ENCODE results near the gene MTMR10. TPM values are rescaled to one million over a fixed set of nuclear protein-coding genes. Genes with fewer than 3 reads are reported as not detected.

MTMR10 gene
- total and polyA plus RNA-seq, 2 donors (not counting 1 experiment from before 2014, with no cell fraction given), result 17.3 to 44.6 TPM

DNA sequence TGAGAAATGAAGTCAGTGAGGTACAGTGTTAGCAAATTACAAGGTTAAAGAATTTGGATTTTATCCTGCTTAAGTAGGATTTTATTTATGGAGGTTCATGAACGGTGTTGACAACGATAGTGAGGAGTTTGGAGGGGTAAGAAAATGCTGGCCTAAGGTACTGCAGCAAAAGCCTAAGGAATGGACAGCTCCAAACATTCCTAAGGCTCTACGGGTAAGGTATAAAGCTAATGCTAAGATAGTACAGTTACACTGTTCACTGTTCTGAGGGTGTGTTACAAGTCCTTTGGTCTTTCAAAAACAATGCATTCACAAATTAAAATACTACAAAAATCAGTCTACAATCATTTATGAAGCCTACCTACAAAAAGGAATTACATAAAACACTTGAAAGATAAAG is 7.3 kb downstream of the MTMR10 start:
- no peak overlapping the region for H3K27ac ChIP-seq (ENCODE audit: insufficient read depth, low read length)
- H3K9ac ChIP-seq (ENCODE audit: insufficient read depth, low read length), result no peak overlapping the region
- H4K20me1 ChIP-seq (ENCODE audit: control insufficient read depth, extremely low read depth, insufficient read depth, low read length), result no peaks in the 10 kb centered on the region
- no peaks in the 10 kb centered on the region for H3K27me3 ChIP-seq (ENCODE audit: control insufficient read depth, insufficient read depth, low read length)
- peaks cover 7% of the 10 kb centered on the region for H3K4me1 ChIP-seq (ENCODE audit: control insufficient read depth, extremely low read depth, insufficient read depth, low read length)
- peaks cover 6% of the 10 kb centered on the region for H3K36me3 ChIP-seq (ENCODE audit: control insufficient read depth, insufficient read depth, low read length)
- H3K9me3 ChIP-seq (ENCODE audit: control insufficient read depth, insufficient read depth, low read depth, low read length), result no peaks in the 10 kb centered on the region
- no peak overlapping the region for H2AFZ ChIP-seq (ENCODE audit: low read length)
- TF ChIP-seq, protein P1, sequence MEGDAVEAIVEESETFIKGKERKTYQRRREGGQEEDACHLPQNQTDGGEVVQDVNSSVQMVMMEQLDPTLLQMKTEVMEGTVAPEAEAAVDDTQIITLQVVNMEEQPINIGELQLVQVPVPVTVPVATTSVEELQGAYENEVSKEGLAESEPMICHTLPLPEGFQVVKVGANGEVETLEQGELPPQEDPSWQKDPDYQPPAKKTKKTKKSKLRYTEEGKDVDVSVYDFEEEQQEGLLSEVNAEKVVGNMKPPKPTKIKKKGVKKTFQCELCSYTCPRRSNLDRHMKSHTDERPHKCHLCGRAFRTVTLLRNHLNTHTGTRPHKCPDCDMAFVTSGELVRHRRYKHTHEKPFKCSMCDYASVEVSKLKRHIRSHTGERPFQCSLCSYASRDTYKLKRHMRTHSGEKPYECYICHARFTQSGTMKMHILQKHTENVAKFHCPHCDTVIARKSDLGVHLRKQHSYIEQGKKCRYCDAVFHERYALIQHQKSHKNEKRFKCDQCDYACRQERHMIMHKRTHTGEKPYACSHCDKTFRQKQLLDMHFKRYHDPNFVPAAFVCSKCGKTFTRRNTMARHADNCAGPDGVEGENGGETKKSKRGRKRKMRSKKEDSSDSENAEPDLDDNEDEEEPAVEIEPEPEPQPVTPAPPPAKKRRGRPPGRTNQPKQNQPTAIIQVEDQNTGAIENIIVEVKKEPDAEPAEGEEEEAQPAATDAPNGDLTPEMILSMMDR (conservative IDR thresholded peaks at IDR 0.05 in 1 of 2, IDR thresholded peaks at IDR 0.05 in 1 of 2; ENCODE audit: low read depth in 1 of 2, low read length in 2 of 2), result no peak
- no peak for TF ChIP-seq EZH2 (IDR thresholded peaks at IDR 0.05; ENCODE audit: low read length, missing control alignments)
- H3K79me2 ChIP-seq (ENCODE audit: control insufficient read depth, insufficient read depth, low read length), result peaks cover 42% of the 10 kb centered on the region
- peak in 1 of 2 donors; percentile 8 for DNase-seq (ENCODE audit: low read depth in 2 of 2)
- no peak overlapping the region for H3K4me2 ChIP-seq (ENCODE audit: extremely low read depth, insufficient read depth, low read length)
- no peak overlapping the region for H3K4me3 ChIP-seq (replicated peaks in 1 of 4; ENCODE audit: control extremely low read depth in 1 of 4, insufficient read depth in 1 of 4, low read depth in 3 of 4, low read length in 4 of 4)

DNA sequence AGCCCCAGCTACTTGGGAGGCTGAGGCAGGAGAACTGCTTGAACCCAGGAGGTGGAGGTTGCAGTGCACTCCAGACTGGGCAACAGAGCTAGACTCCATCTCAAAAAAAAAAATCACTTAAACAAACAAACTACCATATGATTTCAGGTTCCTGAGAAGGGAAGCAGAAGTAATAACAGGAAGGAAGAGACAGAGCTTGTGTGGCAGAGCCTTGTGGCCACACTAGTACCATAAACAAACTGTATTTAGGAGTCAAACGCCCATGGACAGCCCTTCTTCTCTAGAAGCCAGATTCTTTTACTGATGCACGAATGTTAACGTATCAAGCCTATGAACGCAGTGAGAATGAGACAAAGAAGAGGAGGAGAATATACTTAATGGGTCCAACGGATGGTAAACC is 12.0 kb downstream of the MTMR10 start:
- Histone ChIP-seq H3K4me2 (ENCODE audit: extremely low read depth, insufficient read depth, low read length) (no peak overlapping the region), H3K9me3 (ENCODE audit: control insufficient read depth, insufficient read depth, low read depth, low read length) (no peaks in the 10 kb centered on the region), H3K36me3 (ENCODE audit: control insufficient read depth, insufficient read depth, low read length) (no peaks in the 10 kb centered on the region), H4K20me1 (ENCODE audit: control insufficient read depth, extremely low read depth, insufficient read depth, low read length) (no peaks in the 10 kb centered on the region), H3K4me3 (replicated peaks in 1 of 4; ENCODE audit: control extremely low read depth in 1 of 4, insufficient read depth in 1 of 4, low read depth in 3 of 4, low read length in 4 of 4) (no peak overlapping the region), H3K4me1 (ENCODE audit: control insufficient read depth, extremely low read depth, insufficient read depth, low read length) (no peaks in the 10 kb centered on the region), H2AFZ (ENCODE audit: low read length) (no peak overlapping the region), H3K27me3 (ENCODE audit: control insufficient read depth, insufficient read depth, low read length) (no peaks in the 10 kb centered on the region), H3K27ac (ENCODE audit: insufficient read depth, low read length) (no peak overlapping the region), H3K79me2 (ENCODE audit: control insufficient read depth, insufficient read depth, low read length) (peaks cover 23% of the 10 kb centered on the region), H3K9ac (ENCODE audit: insufficient read depth, low read length) (no peak overlapping the region)
- TF ChIP-seq, protein P1 (conservative IDR thresholded peaks at IDR 0.05 in 1 of 2, IDR thresholded peaks at IDR 0.05 in 1 of 2; ENCODE audit: low read depth in 1 of 2, low read length in 2 of 2), result no peak
- TF ChIP-seq EZH2 (IDR thresholded peaks at IDR 0.05; ENCODE audit: low read length, missing control alignments), result no peak
- DNase-seq (ENCODE audit: low read depth in 2 of 2), result no peak

DNA sequence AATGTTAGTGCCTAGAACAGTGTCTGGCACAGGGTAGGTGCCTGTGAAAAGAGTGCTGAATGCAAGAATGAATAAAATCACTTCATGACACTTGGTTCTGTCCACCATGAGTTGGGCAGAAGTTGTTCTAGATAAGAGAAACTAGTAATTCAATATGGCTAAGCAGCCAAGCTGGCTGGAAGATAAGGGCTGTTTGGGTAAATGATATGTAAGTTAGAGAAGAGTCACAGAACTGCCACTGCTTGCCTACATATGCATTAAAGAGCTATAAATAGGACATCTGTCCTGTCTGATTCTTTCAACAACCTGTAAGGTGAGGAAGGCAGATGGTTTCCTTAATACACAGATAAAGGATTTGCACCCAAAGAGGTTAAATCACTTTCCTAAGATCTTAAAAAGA is 13.1 kb downstream of the MTMR10 start:
- Histone ChIP-seq H3K4me1 (ENCODE audit: control insufficient read depth, extremely low read depth, insufficient read depth, low read length) (no peaks in the 10 kb centered on the region), H3K9me3 (ENCODE audit: control insufficient read depth, insufficient read depth, low read depth, low read length) (no peaks in the 10 kb centered on the region), H2AFZ (ENCODE audit: low read length) (no peak overlapping the region), H3K36me3 (ENCODE audit: control insufficient read depth, insufficient read depth, low read length) (peaks cover 2% of the 10 kb centered on the region), H3K79me2 (ENCODE audit: control insufficient read depth, insufficient read depth, low read length) (peaks cover 21% of the 10 kb centered on the region), H3K4me3 (replicated peaks in 1 of 4; ENCODE audit: control extremely low read depth in 1 of 4, insufficient read depth in 1 of 4, low read depth in 3 of 4, low read length in 4 of 4) (no peak overlapping the region), H3K9ac (ENCODE audit: insufficient read depth, low read length) (no peak overlapping the region), H4K20me1 (ENCODE audit: control insufficient read depth, extremely low read depth, insufficient read depth, low read length) (no peaks in the 10 kb centered on the region), H3K27ac (ENCODE audit: insufficient read depth, low read length) (no peak overlapping the region), H3K27me3 (ENCODE audit: control insufficient read depth, insufficient read depth, low read length) (no peaks in the 10 kb centered on the region), H3K4me2 (ENCODE audit: extremely low read depth, insufficient read depth, low read length) (no peak overlapping the region)
- TF ChIP-seq, protein P1 (conservative IDR thresholded peaks at IDR 0.05 in 1 of 2, IDR thresholded peaks at IDR 0.05 in 1 of 2; ENCODE audit: low read depth in 1 of 2, low read length in 2 of 2), result no peak
- no peak for DNase-seq (ENCODE audit: low read depth in 2 of 2)
